Activated T-cell treated with anti-CD3 and anti-CD28 coated beads, Interleukin-2, amount 50 U/mL, for 48 hours (primary cell): ENCODE data around the gene DCUN1D4.
"Not testable (repeated sequence)": the region's sequence is repeated elsewhere in the genome, so short reads cannot be mapped to it uniquely, and the experiment has no call there.

Source experiments
- DNase-seq, 2 experiments: peaks; one replicate each; pipeline ENCODE4 v3.0.0-alpha.2; 2020

The DCUN1D4 gene

DNA sequence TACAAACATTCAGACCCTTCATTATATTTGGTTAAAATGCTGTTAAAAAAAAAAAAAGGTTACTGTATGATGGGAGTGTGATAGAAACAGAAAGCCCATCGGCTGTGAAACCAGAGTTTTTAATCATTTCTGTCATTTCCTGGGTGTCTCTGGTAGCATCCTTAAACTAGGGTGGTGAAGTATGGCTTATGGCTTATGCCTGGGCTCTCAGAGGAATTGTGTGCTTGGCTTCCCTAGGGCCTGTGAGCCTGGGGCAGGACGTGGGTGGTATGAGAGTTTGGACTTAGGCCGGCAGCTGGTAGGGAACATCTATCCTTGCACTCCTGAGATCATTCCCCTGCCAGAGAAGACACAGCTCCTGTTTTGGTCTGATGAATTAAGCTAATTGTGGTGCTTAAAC lies 52.2 kb downstream of the DCUN1D4 start:
- no peak for DNase-seq

DNA sequence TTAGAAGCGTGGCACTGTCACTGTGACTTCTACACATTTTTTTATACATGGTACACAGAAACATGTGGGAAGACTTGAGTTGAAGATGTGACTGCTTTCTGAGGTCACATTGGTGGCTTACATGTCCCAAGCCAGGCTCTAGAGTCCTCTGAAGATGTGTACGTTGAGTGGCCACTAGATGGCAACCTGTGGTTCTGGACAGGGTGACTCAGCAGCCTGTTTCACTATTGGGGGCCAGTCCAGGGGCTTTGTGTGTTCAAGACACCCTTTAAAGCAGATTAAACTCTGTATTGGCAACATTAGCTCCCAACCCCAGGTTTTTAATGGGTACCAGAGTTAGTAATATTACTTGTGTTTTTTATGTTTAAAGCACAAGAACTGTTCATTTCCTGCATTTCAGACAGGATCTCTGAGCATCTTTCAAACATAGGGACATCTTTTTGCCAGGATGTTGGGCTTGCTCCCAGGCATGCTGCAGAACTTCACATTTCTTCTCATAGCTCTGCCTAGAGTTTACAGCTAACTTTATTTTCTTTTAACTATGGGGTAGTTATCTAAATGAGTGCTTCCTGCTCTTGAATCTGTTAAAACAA lies 53.0 kb downstream of the DCUN1D4 start:
- peak; percentile 50 to 60 for DNase-seq

DNA sequence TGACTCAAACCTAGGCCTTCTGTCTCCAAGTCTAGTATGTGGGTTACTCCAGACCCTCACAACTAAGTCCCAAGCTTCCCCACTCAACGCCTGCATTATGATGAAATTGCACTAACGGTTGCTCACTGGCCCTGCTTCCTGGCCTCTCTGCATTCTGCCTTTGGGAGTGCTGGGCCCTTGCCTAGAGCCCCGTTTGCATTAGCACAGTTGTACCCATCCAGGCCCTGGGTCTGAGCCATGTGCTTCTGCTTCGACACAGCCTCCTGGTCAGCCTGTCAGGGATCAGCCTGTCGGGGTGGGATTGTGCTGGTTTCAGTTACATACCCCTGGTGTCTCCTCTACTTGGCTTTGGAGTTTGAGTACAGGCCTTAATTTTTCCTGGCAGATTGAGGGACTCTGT lies 58.4 kb downstream of the DCUN1D4 start:
- DNase-seq, result no peak

DNA sequence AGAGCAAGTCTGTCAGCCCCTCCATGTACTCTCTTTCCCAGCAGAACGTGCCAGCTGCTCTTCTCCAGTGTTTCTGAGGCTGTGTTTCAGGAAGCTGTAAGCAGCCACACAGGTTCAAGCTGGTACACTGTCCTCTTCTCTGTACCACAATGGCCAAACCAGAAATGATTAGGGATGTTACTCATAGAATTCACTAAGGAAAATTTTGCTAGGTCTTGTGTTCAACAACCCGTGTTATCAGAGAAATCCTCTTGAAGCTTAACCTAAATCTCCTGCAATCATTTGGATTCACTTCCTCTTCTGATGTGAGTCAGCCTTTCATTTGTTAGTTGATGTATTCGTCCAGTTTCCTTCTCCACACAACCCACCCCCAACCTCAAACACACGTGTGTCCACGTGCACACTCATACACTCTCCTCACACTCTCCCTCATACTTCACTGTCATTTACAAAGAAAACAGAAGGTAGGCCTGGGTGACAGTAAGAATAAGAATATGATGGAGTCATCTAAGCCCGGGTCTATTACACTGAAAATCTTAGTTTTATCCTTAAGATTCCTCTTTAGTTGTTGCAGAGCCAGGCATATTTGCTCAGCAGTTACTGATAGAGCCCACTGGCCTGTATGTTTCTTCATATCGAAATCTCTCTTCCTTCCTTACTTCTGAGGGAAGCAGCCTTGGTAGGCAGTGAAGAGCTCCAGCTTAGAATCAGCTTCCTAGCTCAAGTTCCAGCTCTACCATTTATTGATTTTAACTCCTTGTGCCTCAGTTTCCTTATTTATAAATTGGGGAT lies 63.4 kb downstream of the DCUN1D4 start:
- DNase-seq, result no peak

DNA sequence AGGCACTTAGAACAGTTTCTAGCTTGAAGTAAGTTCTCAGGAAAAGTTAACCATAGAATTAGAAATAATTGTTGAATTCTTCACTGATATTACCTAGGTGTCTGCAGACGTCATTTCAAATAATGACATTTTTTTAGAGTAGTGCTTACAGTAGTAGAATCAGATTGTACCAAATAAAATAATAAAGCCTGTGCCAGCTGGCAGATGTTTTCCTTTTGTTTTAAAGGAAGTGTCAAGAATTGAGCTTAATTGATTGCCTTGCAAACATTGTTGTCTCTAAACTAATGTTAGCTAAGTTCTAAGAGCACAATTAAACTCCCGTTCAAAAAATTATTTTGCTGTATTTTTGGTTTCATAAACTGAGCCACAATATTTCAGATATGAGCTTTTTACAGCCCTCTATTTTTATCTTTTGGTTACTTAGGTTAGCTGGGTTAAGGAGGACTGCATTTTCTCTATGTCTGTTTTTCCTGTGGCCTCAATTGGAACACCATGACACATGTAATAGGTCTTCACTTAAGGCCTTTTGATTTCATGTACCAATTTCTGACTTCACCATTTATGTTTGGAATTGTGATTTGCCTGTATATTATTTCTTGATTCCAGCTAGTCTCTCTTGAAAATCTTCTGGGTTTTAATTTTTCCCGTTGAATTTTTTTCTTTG lies 64.2 kb downstream of the DCUN1D4 start:
- DNase-seq, result no peak

DNA sequence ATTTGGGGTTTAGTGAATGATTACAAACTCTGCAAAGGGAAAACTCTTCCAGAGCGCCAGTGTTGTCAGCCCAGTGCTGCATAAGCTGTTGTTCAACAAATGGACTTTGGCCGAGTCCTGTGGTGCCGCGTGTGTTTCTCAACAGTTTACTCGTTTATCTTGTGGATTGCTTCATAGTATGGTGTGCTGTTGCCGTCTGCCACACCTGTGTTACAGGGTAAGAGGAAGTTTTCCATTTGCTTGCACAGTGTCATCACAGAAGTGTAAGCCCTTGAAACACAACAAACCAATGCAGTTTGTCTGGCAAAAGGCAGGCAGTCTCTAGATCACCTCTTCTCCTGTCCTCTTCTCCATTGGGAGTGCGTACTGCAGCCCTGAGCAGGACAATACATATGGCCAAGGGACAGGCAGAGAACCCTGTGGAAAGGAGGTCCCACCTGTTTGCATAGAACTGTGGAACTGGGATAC lies 66.3 kb downstream of the DCUN1D4 start:
- no peak for DNase-seq

DNA sequence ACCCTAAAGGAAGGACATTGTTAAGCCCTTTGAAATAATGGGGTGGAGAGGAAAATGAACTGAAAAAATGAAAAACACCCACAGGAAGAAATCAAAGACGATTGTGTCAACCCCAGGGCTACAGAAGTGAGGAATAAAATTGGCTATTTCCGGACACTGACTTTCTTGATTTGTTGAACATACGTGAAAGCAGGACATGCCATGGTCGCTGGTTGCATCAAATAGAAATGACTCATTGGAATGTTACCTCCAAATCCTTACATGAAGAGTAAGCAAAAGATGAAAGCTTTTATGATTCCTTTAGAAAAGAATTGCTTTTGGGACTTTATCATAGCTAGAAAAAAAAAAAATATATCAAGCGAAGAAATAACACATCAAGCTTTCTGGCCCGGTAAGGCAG lies 75.3 kb downstream of the DCUN1D4 start:
- no peak for DNase-seq

DNA sequence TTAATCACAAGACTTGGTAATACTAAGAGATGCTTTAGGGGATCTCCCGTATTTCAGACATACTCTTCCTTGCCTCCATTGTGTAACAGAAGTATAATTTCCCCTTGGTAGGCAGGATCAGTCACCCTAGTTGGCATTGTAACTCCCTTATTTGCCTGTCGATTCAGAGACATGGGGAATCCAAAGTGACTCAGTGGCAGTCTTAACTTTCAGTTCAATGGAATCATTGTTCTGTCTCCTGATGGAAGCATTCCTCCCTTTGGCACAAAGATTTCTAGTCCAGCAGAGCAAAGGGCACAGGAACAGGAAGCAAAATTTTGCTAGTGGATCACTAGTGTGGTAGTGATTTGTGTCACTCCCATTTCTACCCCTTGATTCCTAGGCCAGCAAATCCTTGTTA lies 80.4 kb downstream of the DCUN1D4 start:
- no peak for DNase-seq

DNA sequence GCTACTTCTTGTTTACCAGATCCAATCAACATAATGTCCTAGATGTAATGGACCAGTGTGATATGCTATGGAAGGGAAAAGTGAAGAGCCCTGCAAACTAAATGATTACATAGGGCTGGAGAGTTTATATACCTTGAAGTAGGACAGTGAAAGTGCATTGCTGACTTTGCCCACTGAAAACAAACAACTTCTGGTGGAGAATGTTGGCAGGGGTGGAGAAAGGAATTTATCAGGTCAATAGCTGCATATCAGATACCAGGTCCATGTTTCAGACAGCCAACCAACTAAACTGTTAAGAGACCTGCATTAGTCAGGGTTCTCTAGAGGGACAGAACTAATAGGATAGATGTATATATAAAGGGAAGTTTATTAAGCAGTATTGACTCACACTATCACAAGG lies 82.4 kb downstream of the DCUN1D4 start:
- no peak for DNase-seq

DNA sequence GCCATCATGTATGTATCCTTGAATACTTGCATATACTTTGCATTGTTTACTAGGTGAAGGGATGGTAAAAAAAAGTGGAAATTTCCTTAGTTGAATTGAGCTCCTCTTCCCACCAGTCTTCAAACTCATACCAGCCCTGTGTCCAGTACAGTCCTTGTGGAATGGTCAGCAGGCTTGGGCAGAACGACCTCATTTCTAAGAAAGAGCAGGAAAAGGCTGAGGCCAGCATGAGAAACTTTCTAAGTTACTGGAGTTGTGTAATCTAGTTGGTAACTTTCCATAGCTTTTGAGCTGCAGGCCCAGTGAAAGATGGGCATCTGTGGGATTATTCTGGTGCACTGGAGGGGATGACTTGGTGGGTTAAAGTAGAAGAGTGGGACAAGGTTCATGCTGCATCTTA lies 87.6 kb downstream of the DCUN1D4 start:
- no peak for DNase-seq

DNA sequence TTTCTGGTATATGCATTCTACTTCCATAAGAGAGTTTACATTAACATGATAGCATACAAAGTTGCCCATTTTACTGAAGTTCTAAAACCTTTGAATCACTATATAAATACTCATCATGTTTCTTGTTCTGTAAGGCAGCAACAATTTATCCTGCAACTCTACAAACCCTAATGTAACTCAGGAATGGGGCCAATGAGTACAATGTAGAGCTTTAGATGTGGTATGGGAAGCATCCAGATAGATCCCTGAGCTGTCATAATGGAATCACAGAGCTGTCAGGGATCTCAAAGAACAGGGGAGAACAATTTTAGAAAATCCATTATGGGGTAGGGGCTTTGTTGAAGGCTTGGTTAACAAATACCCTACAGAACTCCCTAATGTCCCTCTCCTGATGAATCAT lies 88.5 kb downstream of the DCUN1D4 start:
- no peak for DNase-seq

DNA sequence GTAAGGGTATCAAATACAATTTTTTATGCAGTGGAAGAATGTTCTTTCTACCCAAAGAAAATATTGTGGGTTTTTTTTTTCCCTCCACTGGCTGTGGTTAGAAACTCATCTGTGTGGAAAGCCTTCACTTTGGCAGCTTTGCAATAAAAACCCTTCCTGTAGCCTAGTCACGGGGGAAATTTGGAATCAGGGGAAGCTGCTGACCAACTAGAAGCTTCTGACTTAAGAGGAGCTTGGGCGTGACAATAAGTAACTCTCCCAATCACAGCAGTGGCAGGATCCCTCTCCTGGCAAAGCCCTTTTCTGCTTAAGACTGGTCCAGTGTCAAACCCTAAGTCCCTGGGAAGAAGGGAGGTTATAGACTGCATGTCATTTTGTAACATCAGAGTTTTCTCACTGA lies 89.3 kb downstream of the DCUN1D4 start:
- DNase-seq, result no peak

DNA sequence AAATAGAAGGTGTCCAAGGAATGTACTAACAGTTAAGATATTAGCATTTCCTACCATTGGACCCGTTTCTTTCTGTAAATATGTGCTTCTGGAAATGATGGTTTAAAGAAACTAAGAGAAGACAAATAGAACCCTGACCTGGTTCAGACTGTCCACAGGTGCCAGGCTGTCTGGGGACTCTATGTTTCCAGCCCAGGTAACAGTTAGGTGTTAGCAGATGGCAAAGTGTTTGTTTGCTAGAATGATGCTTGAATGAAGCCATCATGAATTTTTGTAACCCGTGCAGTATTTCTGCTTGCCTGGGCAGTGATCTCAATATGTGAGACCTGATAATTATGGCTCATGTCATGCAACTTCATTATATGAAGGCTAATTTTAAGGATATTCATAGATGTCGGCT lies 89.7 kb downstream of the DCUN1D4 start:
- DNase-seq, result no peak

DNA sequence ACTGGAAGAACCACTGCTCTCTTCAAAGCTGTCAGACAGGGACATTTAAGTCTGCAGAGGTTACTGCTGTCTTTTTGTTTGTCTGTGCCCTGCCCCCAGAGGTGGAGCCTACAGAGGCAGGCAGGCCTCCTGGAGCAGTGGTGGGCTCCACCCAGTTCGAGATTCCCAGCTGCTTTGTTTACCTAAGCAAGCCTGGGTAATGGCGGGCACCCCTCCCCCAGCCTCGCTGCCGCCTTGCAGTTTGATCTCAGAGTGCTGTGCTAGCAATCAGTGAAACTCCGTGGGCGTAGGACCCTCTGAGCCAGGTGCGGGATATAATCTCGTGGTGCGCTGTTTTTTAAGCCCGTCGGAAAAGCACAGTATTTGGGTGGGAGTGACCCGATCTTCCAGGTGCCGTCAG lies 97.5 kb downstream of the DCUN1D4 start:
- not testable (repeated sequence) for DNase-seq

DNA sequence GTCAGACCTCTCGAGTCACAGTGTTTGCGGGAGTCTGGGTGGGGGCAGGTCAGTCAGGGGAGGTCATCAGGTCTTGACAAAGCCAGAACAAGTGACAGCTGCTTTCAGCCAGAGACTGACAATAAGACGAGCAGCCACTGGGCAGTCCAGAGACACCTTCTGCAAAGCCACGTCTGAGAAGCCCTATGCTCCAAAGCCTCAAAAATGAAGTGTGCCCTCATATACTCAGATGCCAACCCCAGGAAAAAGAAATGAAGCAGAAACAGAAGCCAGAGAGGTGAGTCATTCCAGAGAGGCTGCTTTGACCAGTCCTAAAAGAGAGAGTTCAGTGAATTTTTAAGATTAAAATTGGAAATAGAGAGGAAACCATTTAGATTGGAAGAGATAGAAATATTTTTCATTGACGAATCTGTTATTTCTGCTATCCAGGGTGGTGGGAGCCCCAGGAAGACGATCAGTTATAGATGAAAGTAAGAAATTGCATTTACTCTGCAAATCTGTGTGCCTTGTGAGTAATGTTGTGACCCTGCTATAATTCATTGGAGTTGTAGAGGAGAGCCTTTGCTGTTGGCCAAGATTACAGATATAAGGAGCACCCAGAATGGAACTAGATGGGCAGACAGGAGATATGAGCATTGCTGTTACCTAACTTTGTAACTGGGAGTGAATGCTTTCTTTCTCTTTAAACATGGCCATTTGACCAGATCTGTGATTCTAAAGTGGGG lies 99.3 kb downstream of the DCUN1D4 start:
- no peak for DNase-seq

DNA sequence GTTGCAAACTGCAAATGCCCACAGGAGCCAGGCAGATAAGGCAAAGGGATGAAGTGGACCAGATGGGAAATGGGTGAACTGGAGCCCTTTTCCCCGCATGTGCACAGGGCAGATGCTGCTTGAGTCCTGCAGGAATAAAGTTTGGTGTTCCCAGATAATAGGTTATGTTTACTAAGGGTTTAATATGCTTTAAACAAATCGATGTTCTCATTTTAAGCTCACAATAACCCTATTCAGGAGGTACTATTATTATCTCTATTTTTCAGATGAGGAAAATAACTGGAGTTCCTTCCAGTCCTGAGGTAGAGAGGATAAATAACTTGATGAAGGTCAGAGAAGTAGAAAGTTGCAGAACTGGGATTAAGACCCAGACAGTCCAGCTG lies 99.9 kb downstream of the DCUN1D4 start:
- DNase-seq, result no peak

DNA sequence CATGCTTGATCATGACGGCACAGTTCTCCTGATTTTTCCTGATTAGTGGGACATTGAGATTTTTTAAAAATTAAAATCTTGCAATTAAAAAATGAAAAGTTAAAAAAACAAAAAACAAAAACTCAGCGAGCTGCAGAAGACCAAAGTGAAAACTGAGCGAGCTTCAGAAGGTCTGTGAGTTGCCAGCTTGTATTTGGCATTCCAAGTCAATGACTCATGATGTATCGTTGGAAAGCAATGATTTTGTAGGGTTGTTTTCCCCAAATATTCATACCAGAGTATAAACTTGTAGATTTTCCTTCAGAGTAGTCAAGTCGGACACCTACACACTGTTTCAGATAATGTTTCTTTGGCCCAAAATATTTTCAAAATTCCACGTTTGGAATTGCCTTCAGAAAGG lies 100.3 kb downstream of the DCUN1D4 start:
- no peak for DNase-seq

DNA sequence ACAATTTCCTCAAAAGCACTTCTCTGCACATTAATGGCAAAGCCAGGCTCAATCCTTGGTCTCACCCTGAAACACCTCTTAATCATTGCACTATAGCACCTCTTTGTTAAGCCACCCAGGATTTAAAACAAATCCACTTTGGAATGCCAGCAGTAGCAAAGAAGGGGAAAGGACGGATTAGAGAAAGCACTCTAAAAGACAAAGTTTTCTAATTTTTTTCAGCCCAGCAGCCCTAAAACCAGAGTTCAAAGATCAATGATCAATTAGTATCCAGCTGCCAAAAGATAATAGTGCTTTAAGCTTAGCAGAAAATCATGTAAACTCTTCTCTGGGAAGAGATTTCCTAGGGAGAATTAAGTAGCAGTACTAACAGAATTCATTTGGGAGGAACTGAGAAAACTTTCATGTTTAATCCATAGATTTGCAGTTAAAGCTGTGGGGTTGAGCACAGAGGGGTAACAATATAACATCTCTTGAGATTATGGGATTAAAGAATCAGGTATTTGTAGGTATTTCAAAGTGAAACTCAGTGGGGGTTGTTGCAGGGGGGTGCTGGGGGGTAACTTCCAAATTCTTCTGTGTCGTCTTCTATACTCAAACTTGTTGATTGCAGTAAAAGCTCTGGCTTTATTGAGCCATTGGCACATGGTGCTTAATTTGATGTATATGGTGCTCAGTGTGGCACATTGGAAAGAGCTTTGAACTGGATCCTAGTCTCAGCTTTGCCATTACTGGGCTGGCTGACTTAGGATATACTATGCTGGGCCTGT lies 115.4 kb downstream of the DCUN1D4 start:
- no peak for DNase-seq

DNA sequence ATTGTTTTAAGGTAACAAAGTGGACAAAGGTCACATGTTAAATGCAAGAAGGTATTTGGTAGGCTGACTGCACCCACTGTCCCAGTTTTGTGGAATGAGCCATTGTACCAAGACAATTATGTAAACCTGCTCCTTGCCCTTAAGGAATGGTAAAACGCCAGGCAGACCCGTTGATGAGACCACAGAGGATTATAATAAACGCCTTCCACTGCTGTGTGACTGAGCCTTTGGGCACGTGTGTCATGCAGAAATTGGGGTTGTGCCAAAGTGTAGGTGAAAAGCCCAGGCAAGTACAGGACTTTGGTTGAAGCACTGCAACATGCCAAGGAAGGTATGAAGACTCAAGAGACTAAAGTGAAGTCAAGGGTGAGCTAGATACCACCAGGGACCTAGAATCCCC lies 117.5 kb downstream of the DCUN1D4 start:
- DNase-seq, result no peak

DNA sequence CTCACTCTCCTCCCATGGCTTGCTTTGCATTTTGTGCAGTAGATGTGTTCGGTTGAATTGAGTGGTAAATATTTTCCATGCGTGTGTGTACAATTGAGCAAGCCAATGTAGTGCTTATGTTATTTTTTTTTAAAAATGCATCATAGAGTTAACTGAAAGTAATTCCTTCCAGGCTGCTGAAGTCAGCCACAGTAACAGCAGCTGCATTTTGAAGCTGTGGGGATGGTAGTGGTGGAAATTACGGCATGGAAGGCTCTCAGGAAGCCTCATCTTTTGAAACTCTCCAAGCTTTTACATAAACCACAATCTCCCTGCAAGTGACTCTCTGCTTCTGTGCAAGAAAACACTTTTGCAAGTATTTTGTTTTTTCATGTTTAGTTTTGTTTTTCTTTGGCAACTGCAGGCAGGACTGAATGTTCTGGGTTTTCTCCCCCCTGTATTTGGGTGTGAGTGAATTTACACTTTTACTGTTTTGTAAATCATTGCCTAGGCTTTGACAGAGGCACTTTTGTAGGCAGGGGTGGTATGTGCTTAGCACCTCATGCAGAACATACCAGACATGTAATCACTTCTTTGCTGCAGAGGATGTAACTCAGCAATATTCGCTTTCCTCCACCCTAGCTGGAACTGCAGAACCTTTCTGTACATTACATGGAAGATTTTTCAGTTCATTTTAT lies 121.0 kb downstream of the DCUN1D4 start:
- no peak for DNase-seq

DNA sequence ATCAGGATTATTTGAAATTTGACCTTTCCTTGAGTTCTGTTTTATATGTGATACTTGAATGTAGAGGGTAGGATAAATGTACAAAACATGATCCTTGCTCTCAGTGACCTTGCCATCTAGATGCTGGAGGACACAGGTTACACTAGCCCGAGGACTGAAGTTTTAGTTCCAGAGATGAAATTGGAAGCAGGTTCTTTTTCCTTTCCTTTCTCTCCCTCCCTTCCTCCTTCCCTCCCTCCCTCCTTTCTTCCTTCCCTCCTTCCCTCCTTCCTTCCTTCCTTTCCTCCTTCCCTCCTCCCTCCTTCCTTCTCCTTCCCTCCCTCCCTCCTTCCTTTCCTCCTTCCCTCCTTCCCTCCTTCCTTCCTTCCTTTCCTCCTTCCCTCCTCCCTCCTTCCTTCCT lies 122.9 kb downstream of the DCUN1D4 start:
- no peak for DNase-seq
